GM12873 (cell line): Measurements from ENCODE around the gene LEMD2.

Experiments
- CTCF ChIP-seq: IDR thresholded peaks from 2 replicates; pipeline ENCODE4 v1.5.1; 2012; ENCODE audit warnings: low read depth, mild to moderate bottlenecking, moderate library complexity, low read length, control low read depth; ENCODE audit not compliant: insufficient read depth; ENCODE audit errors: missing control alignments

The LEMD2 gene

GRCh38 chr6:33787954-33788693 is 806 bp downstream of the LEMD2 start:
- no peak for TF ChIP-seq CTCF

GRCh38 chr6:33787346-33787953 is 1.5 kb downstream of the LEMD2 start:
- TF ChIP-seq CTCF = no peak

GRCh38 chr6:33786736-33787135 is 2.2 kb downstream of the LEMD2 start:
- no peak for TF ChIP-seq CTCF

- no peak for TF ChIP-seq CTCF
Observed at GRCh38 chr6:33785778-33786177, 3.2 kb downstream of the LEMD2 start.

GRCh38 chr6:33784787-33785186 is 4.1 kb downstream of the LEMD2 start:
- TF ChIP-seq CTCF = no peak

- TF ChIP-seq CTCF = no peak
Observed at GRCh38 chr6:33783781-33784520, 5.0 kb downstream of the LEMD2 start.

GRCh38 chr6:33782561-33782960 is 6.4 kb downstream of the LEMD2 start:
- TF ChIP-seq CTCF = no peak
